Tibial nerve (tissue), 3 donors: Measurements from ENCODE around the gene TMEM191C.
"Not testable (repeated sequence)": the region's sequence is repeated elsewhere in the genome, so short reads cannot be mapped to it uniquely, and the experiment has no call there.

Source experiments
- CTCF ChIP-seq, 5 experiments: fragments of 200-600 bp in 3 of 5; fragments of 450-650 bp in 2 of 5; sonication (generic) in 3 of 5; IDR thresholded peaks; one replicate each; pipeline ENCODE4 v1.5.1; 2016 to 2019; ENCODE audit warnings: antibody characterized with exemption in 5 of 5, mild to moderate bottlenecking in 3 of 5, moderate library complexity in 2 of 5
- POLR2A ChIP-seq, 2 donors: fragments of 450-650 bp; IDR thresholded peaks; one replicate each; pipeline ENCODE4 v1.6.1; 2017; ENCODE audit warnings: antibody characterized with exemption in 2 of 2, mild to moderate bottlenecking in 2 of 2, moderate library complexity in 2 of 2

GRCh38 chr22:21467337-21468193 lies at the start of gene TMEM191C:
- not testable (repeated sequence) for TF ChIP-seq CTCF, POLR2A (IDR thresholded peaks at IDR 0.05)
